ENCODE measurements around the gene ANKRD29.

GRCh38 chr18:23688528-23688927 is 25.8 kb upstream of the ANKRD29 start:
- TF ChIP-seq EZH2phosphoT487 (IDR thresholded peaks at IDR 0.05; ENCODE audit: borderline replicate concordance, low read depth, low read length) = no peak
- no peak for TF ChIP-seq CTCF (conservative IDR thresholded peaks at IDR 0.05; ENCODE audit: low read length)

Measured in OCI-LY7 (cell line).